ENCODE data around the gene KLF11.
"Not testable (repeated sequence)": the region's sequence is repeated elsewhere in the genome, so short reads cannot be mapped to it uniquely, and the experiment has no call there.

Gene KLF11

DNA sequence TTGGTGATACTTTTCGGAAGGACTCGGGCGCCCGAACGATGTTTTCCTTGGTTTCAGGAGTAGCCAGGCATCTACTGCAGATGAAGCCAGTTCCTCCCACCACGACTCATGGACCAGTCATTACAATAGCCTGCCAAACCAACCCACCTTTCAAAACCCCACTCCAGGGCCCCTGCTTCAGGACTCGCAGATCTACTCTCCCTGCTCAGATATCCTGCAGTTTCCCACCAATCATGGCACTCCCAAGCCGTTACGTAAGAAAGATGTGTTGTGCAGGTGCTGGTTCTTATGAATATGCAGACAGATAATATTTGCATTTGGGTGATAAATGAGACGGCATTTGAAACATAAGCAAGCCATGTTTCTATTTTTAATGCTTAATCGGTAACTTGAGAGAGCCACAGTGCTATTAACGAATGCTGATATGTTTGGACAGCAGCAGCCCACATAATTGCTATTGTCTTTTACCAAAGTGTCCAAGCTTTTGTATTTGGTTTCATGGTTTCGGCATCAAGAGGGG lies 40.4 kb downstream of the KLF11 start:
- H3K27me3 ChIP-seq (ENCODE audit: control insufficient read depth, insufficient read depth, low read length), result peaks cover 55% of the 10 kb centered on the region
- H3K9me3 ChIP-seq (replicated peaks; ENCODE audit: low read length), result no peaks in the 10 kb centered on the region
- H3K9ac ChIP-seq (ENCODE audit: low read depth, low read length), result no peak overlapping the region
- no peaks in the 10 kb centered on the region for H3K36me3 ChIP-seq (ENCODE audit: insufficient read depth, low read length)
- H3K4me2 ChIP-seq (ENCODE audit: low read length), result no peak overlapping the region
- no peak overlapping the region for H3K4me3 ChIP-seq (ENCODE audit: low read length)
- H3K4me1 ChIP-seq (ENCODE audit: control insufficient read depth, insufficient read depth, low read length), result peaks cover 8% of the 10 kb centered on the region

GRCh38 chr2:10084223-10084865 lies 41.0 kb downstream of the KLF11 start:
- H3K36me3 ChIP-seq (ENCODE audit: insufficient read depth, low read length), result no peaks in the 10 kb centered on the region
- H3K27me3 ChIP-seq (ENCODE audit: control insufficient read depth, insufficient read depth, low read length), result peaks cover 58% of the 10 kb centered on the region
- peaks cover 2% of the 10 kb centered on the region for H3K4me1 ChIP-seq (ENCODE audit: control insufficient read depth, insufficient read depth, low read length)
- H3K4me2 ChIP-seq (ENCODE audit: low read length), result no peak overlapping the region
- no peak overlapping the region for H3K4me3 ChIP-seq (ENCODE audit: low read length)
- H3K9ac ChIP-seq (ENCODE audit: low read depth, low read length), result no peak overlapping the region
- H3K9me3 ChIP-seq (replicated peaks; ENCODE audit: low read length), result no peaks in the 10 kb centered on the region

DNA sequence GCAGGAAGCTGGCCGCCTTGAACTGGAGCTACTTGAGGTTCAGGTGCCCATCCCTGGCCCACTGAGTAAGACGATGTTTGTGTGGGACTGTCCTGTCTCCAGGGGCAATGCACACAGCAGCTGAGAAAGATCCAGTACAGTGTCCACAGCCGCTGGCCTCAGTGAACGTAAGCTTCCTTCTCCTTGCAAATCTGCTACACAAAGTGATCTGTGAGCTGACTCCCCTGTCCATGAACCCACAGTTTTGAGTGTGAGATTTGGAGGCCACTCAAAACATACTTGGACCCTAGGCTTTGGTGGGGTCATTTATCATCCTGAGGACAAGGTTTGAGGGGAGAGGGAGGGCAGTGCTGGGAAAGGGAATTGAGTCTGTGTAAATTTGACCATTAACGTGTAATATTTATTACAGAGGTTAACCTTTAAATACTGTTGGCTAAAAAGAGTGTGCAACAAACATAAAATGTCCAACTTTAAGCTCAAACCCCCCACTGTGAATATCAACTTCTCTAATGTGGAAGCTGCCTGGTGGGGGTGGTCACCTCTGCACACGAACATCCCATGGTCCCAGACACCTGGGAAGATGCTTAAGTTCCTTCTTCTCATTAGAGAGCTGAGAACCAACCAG lies 41.8 kb downstream of the KLF11 start:
- H3K27me3 ChIP-seq (ENCODE audit: control insufficient read depth, insufficient read depth, low read length), result peaks cover 66% of the 10 kb centered on the region

DNA sequence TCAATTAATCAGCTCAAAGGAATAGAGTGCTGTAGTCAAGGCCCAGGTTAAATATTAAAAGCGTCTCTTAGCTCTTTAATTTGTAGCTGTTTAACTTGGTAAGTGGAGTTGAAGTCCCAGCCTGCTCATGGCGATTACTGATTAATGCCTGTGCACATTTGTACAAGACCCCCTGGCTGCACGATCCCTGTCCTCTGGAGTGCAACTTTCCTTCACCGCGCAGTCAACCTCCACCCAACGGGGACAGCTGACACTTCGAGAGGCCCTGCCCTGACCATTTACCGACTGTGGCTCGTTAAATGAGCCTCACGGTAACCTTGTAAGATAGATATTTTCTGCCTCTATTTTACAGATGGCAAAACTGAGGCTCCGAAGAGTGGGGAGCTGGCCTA lies 42.3 kb downstream of the KLF11 start:
- no peak overlapping the region for H3K4me2 ChIP-seq (ENCODE audit: low read length)
- no peaks in the 10 kb centered on the region for H3K4me1 ChIP-seq (ENCODE audit: control insufficient read depth, insufficient read depth, low read length)
- H3K4me3 ChIP-seq (ENCODE audit: low read length), result no peak overlapping the region
- no peaks in the 10 kb centered on the region for H3K36me3 ChIP-seq (ENCODE audit: insufficient read depth, low read length)
- peaks cover 70% of the 10 kb centered on the region for H3K27me3 ChIP-seq (ENCODE audit: control insufficient read depth, insufficient read depth, low read length)
- no peaks in the 10 kb centered on the region for H3K9me3 ChIP-seq (replicated peaks; ENCODE audit: low read length)
- H3K9ac ChIP-seq (ENCODE audit: low read depth, low read length), result no peak overlapping the region

More for the DNA sequence above, 41.8 kb downstream of the KLF11 start:
- Histone ChIP-seq H3K4me3 (ENCODE audit: low read length) (no peak overlapping the region), H3K36me3 (ENCODE audit: insufficient read depth, low read length) (no peaks in the 10 kb centered on the region), H3K9me3 (replicated peaks; ENCODE audit: low read length) (no peaks in the 10 kb centered on the region), H3K4me2 (ENCODE audit: low read length) (no peak overlapping the region), H3K4me1 (ENCODE audit: control insufficient read depth, insufficient read depth, low read length) (no peaks in the 10 kb centered on the region), H3K9ac (ENCODE audit: low read depth, low read length) (no peak overlapping the region)

- Histone ChIP-seq H3K4me1 (ENCODE audit: control insufficient read depth, insufficient read depth, low read length) (no peaks in the 10 kb centered on the region), H3K36me3 (ENCODE audit: insufficient read depth, low read length) (no peaks in the 10 kb centered on the region), H3K4me3 (ENCODE audit: low read length) (no peak overlapping the region), H3K4me2 (ENCODE audit: low read length) (no peak overlapping the region), H3K27me3 (ENCODE audit: control insufficient read depth, insufficient read depth, low read length) (peaks cover 75% of the 10 kb centered on the region), H3K9me3 (replicated peaks; ENCODE audit: low read length) (no peaks in the 10 kb centered on the region), H3K9ac (ENCODE audit: low read depth, low read length) (no peak overlapping the region)
Observed at GRCh38 chr2:10086950-10087349, 43.6 kb downstream of the KLF11 start.

DNA sequence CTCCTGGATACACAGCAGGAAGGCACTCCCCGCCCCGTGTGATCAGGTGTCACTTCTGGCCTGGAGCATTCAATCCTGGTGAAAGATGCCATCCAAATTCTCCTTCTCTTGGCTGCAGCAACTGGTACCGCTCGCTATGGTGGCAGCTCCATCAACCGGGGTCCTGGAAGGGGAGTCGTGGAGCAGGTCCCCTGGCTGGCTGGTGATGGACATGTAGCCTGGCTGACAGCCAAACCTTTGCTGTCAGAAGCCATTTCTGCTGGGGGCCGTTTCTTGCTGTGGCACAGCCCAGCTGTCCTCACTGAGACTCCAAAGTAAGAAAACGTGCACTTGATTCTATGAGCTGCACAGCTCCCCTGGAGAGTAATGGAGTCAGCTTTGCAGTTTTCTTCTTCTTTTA lies 44.0 kb downstream of the KLF11 start:
- H3K4me3 ChIP-seq (ENCODE audit: low read length), result no peak overlapping the region
- no peak overlapping the region for H3K4me2 ChIP-seq (ENCODE audit: low read length)
- H3K9ac ChIP-seq (ENCODE audit: low read depth, low read length), result no peak overlapping the region
- no peaks in the 10 kb centered on the region for H3K9me3 ChIP-seq (replicated peaks; ENCODE audit: low read length)
- peaks cover 75% of the 10 kb centered on the region for H3K27me3 ChIP-seq (ENCODE audit: control insufficient read depth, insufficient read depth, low read length)
- no peaks in the 10 kb centered on the region for H3K4me1 ChIP-seq (ENCODE audit: control insufficient read depth, insufficient read depth, low read length)
- no peaks in the 10 kb centered on the region for H3K36me3 ChIP-seq (ENCODE audit: insufficient read depth, low read length)

DNA sequence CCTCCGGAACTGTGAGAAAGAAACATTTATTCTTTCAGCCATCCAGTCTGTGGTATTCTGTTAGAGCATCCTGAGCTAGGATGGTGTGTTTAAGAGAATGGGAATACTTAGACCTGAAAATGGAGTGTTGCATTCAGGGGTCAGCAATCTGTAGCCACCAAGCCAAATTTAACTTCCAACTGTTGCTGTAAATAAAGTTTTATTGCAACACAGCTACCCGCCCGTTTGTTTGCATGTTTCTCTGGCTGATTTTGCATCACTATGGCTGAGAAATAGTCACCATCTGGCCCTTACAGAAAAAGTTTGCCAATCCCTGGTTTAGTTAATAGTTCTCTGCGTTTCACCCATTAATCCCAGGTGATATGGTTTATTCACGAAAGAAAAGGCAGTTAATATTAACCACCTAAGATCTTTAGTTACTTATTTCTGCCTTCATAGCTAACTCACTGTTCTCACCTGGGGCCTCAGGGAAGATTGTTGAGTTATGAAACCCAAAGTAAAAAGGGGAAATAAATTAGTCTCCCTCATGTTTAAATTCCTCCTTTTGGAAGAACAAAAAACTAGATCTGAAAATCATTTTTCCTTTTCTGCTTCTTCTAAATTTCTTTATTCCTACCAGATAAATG lies 46.3 kb downstream of the KLF11 start:
- H3K36me3 ChIP-seq (ENCODE audit: insufficient read depth, low read length), result no peaks in the 10 kb centered on the region
- H3K9me3 ChIP-seq (replicated peaks; ENCODE audit: low read length), result no peaks in the 10 kb centered on the region
- no peak overlapping the region for H3K9ac ChIP-seq (ENCODE audit: low read depth, low read length)
- H3K4me3 ChIP-seq (ENCODE audit: low read length), result no peak overlapping the region
- H3K4me1 ChIP-seq (ENCODE audit: control insufficient read depth, insufficient read depth, low read length), result no peaks in the 10 kb centered on the region
- peaks cover 68% of the 10 kb centered on the region for H3K27me3 ChIP-seq (ENCODE audit: control insufficient read depth, insufficient read depth, low read length)
- H3K4me2 ChIP-seq (ENCODE audit: low read length), result no peak overlapping the region

- Histone ChIP-seq H3K27me3 (ENCODE audit: control insufficient read depth, insufficient read depth, low read length) (peaks cover 59% of the 10 kb centered on the region), H3K9ac (ENCODE audit: low read depth, low read length) (no peak overlapping the region), H3K4me3 (ENCODE audit: low read length) (no peak overlapping the region)
Observed at GRCh38 chr2:10091182-10091888, 48.0 kb downstream of the KLF11 start.

DNA sequence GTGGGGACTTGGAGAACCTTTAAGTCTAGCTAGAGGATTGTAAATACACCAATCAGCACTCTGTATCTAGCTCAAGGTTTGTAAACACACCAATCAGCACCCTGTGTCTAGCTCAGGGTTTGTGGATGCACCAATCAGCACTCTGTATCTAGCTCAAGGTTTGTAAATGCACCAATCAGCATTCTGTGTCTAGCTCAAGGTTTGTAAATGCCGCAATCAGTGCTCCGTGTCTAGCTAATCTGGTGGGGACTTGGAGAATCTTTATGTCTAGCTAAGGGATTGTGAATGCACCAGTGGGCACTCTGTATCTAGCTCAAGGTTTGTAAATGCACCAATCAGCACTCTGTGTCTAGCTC lies 48.5 kb downstream of the KLF11 start:
- not testable (repeated sequence) for H3K4me3 ChIP-seq (ENCODE audit: low read length); H3K4me1 ChIP-seq (ENCODE audit: control insufficient read depth, insufficient read depth, low read length)

More at GRCh38 chr2:10091182-10091888, 48.0 kb downstream of the KLF11 start:
- no peaks in the 10 kb centered on the region for H3K36me3 ChIP-seq (ENCODE audit: insufficient read depth, low read length)
- no peak overlapping the region for H3K4me2 ChIP-seq (ENCODE audit: low read length)
- no peaks in the 10 kb centered on the region for H3K4me1 ChIP-seq (ENCODE audit: control insufficient read depth, insufficient read depth, low read length)
- H3K9me3 ChIP-seq (replicated peaks; ENCODE audit: low read length), result no peaks in the 10 kb centered on the region

DNA sequence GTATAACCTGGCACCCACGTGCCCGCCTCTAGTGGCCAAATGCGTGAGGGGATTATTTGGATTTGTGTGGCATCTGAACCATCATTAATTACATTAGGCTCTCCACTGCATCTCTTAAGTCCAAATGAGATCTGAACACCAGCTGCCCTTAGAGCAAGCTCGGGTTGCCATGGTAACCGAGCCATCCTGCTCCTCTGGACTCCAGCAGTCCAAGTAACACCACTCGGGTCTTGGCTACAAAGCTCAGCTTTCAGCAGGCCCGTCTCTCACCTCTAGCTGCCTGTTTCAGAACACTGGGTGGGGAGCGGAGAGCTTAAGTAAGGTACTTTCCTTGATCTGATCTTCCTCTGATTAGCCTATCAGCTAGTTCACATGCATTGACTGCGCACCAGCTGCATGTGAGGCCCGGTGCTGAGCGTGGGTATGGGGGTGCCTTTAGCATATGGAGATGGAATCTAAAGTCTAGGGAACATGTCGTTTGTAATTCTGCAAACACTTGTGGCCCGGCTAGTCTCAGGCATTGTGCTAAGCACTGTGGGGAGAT lies 51.0 kb downstream of the KLF11 start:
- Histone ChIP-seq H3K9ac (ENCODE audit: low read depth, low read length) (no peak overlapping the region), H3K4me2 (ENCODE audit: low read length) (no peak overlapping the region), H3K9me3 (replicated peaks; ENCODE audit: low read length) (no peaks in the 10 kb centered on the region), H3K36me3 (ENCODE audit: insufficient read depth, low read length) (no peaks in the 10 kb centered on the region), H3K4me3 (ENCODE audit: low read length) (no peak overlapping the region), H3K4me1 (ENCODE audit: control insufficient read depth, insufficient read depth, low read length) (peaks cover 2% of the 10 kb centered on the region), H3K27me3 (ENCODE audit: control insufficient read depth, insufficient read depth, low read length) (peaks cover 47% of the 10 kb centered on the region)

More for the DNA sequence above, 48.5 kb downstream of the KLF11 start:
- not testable (repeated sequence) for H3K4me2 ChIP-seq (ENCODE audit: low read length); H3K9ac ChIP-seq (ENCODE audit: low read depth, low read length); H3K9me3 ChIP-seq (replicated peaks; ENCODE audit: low read length); H3K36me3 ChIP-seq (ENCODE audit: insufficient read depth, low read length)
- H3K27me3 ChIP-seq (ENCODE audit: control insufficient read depth, insufficient read depth, low read length), result peaks cover 59% of the 10 kb centered on the region

- Histone ChIP-seq H3K36me3 (ENCODE audit: insufficient read depth, low read length) (no peaks in the 10 kb centered on the region), H3K9me3 (replicated peaks; ENCODE audit: low read length) (no peaks in the 10 kb centered on the region), H3K4me2 (ENCODE audit: low read length) (no peak overlapping the region), H3K9ac (ENCODE audit: low read depth, low read length) (no peak overlapping the region), H3K27me3 (ENCODE audit: control insufficient read depth, insufficient read depth, low read length) (peaks cover 39% of the 10 kb centered on the region), H3K4me3 (ENCODE audit: low read length) (no peak overlapping the region), H3K4me1 (ENCODE audit: control insufficient read depth, insufficient read depth, low read length) (peaks cover 2% of the 10 kb centered on the region)
Observed at GRCh38 chr2:10095175-10095574, 51.8 kb downstream of the KLF11 start.

Data from skeletal muscle satellite cell (primary cell).